ENCODE results near the gene LOXHD1.

LOXHD1 gene

GRCh38 chr18:46625069-46625468, 32.0 kb downstream of the LOXHD1 start:
- no peak for DNase-seq

- no peak for DNase-seq
Observed at GRCh38 chr18:46624127-46624526, 32.9 kb downstream of the LOXHD1 start.

GRCh38 chr18:46623541-46623940, 33.5 kb downstream of the LOXHD1 start:
- no peak for DNase-seq

- no peak for DNase-seq
Observed at GRCh38 chr18:46622999-46623398, 34.0 kb downstream of the LOXHD1 start.

- no peak for DNase-seq
Observed at GRCh38 chr18:46622451-46622850, 34.6 kb downstream of the LOXHD1 start.

GRCh38 chr18:46621871-46622270, 35.1 kb downstream of the LOXHD1 start:
- DNase-seq: no peak

- no peak for DNase-seq
Observed at GRCh38 chr18:46621111-46621766, 35.8 kb downstream of the LOXHD1 start.

GRCh38 chr18:46619559-46619958, 37.5 kb downstream of the LOXHD1 start:
- no peak for DNase-seq

- DNase-seq: no peak
Observed at GRCh38 chr18:46615720-46616119, 41.3 kb downstream of the LOXHD1 start.

GRCh38 chr18:46609048-46609447, 48.0 kb downstream of the LOXHD1 start:
- no peak for DNase-seq

GRCh38 chr18:46607926-46608325, 49.1 kb downstream of the LOXHD1 start:
- no peak for DNase-seq

GRCh38 chr18:46601141-46601805, 55.7 kb downstream of the LOXHD1 start:
- no peak for DNase-seq

- DNase-seq: no peak
Observed at GRCh38 chr18:46596119-46596518, 60.9 kb downstream of the LOXHD1 start.

- no peak for DNase-seq
Observed at GRCh38 chr18:46591783-46592391, 65.1 kb downstream of the LOXHD1 start.

- DNase-seq: no peak
Observed at GRCh38 chr18:46590103-46590502, 66.9 kb downstream of the LOXHD1 start.

- no peak for DNase-seq
Observed at GRCh38 chr18:46588971-46589660, 67.9 kb downstream of the LOXHD1 start.

GRCh38 chr18:46587600-46587999, 69.4 kb downstream of the LOXHD1 start:
- DNase-seq: no peak

GRCh38 chr18:46583711-46584110, 73.3 kb downstream of the LOXHD1 start:
- no peak for DNase-seq

- DNase-seq: no peak
Observed at GRCh38 chr18:46581648-46582047, 75.4 kb downstream of the LOXHD1 start.

GRCh38 chr18:46578987-46579386, 78.0 kb downstream of the LOXHD1 start:
- no peak for DNase-seq

- DNase-seq: no peak
Observed at GRCh38 chr18:46577546-46577945, 79.5 kb downstream of the LOXHD1 start.

- DNase-seq: no peak
Observed at GRCh38 chr18:46575851-46576250, 81.2 kb downstream of the LOXHD1 start.

GRCh38 chr18:46574743-46575115, 82.3 kb downstream of the LOXHD1 start:
- no peak for DNase-seq

Measured in NCI-H2081 treated with DMSO at 0.1 percent for 48 hours (cell line).